WTC11 (cell line): ENCODE data around the gene NDUFA13. TPM values are rescaled to one million over a fixed set of nuclear protein-coding genes. Genes with fewer than 3 reads are reported as not detected.

ENCODE experiments used
- ATAC-seq: fragments of 200-7000 bp; cut with Tn5 transposase; 2 replicates; pipeline ENCODE4 v1.10.0; 2021; ENCODE audit warnings: mild to moderate bottlenecking, moderate library complexity
- CTCF ChIA-PET: fragments of 300-600 bp; sonication (Branson Sonifier 250); formaldehyde crosslinking; loops from one replicate; lab custom pipeline; 2021; ENCODE audit warnings: antibody characterized with exemption; lab: Charles Lee
- POLR2A ChIA-PET: fragments of 350-600 bp; sonication (Branson Sonifier 250); formaldehyde crosslinking; loops from one replicate; lab custom pipeline; 2021; ENCODE audit warnings: antibody characterized with exemption; lab: Charles Lee
- DNase-seq: peaks from one replicate; pipeline ENCODE4 v3.0.0; 2021; ENCODE audit warnings: low spot score
- H3K27ac Mint-ChIP-seq: 2 replicates; pipeline ENCODE4 v1.8.0; 2021; ENCODE audit warnings: mixed read lengths
- H3K27me3 Mint-ChIP-seq: 2 replicates; pipeline ENCODE4 v1.8.0; 2021; ENCODE audit warnings: low read depth, mild to moderate bottlenecking, moderate library complexity, mixed read lengths
- H3K36me3 Mint-ChIP-seq: 2 replicates; pipeline ENCODE4 v1.8.0; 2021; ENCODE audit warnings: mixed read lengths
- H3K4me1 Mint-ChIP-seq: 2 replicates; pipeline ENCODE4 v1.8.0; 2022; ENCODE audit warnings: mixed read lengths
- H3K4me3 Mint-ChIP-seq: 2 replicates; pipeline ENCODE4 v1.8.0; 2021; ENCODE audit warnings: mild to moderate bottlenecking, moderate library complexity, mixed read lengths
- H3K9me3 Mint-ChIP-seq: 2 replicates; pipeline ENCODE4 v1.8.0; 2021; ENCODE audit warnings: mixed read lengths
- AFF4 ChIP-seq: sonication (generic); formaldehyde crosslinking; IDR thresholded peaks from 2 replicates; pipeline ENCODE4 v1.8.1; 2023; ENCODE audit warnings: mild to moderate bottlenecking, missing genetic modification reagents, borderline replicate concordance
- ATF2 ChIP-seq: sonication (generic); formaldehyde crosslinking; IDR thresholded peaks from 2 replicates; pipeline ENCODE4 v1.8.1; 2022; ENCODE audit warnings: low read depth, missing genetic modification reagents, borderline replicate concordance
- CTCF ChIP-seq: fragments of 200-600 bp; IDR thresholded peaks from 2 replicates; pipeline ENCODE4 v1.8.0; 2022; ENCODE audit warnings: antibody characterized with exemption
- ERG ChIP-seq: fragments of 250-450 bp; sonication (Bioruptor Pico); IDR thresholded peaks from 2 replicates; pipeline ENCODE4 v1.8.0; 2021; ENCODE audit warnings: mild to moderate bottlenecking
- HMGA2 ChIP-seq: fragments of 250-450 bp; sonication (Bioruptor Pico); IDR thresholded peaks from 2 replicates; pipeline ENCODE4 v1.4.0; 2021; ENCODE audit warnings: mild to moderate bottlenecking, moderate library complexity
- IRF1 ChIP-seq: sonication (generic); formaldehyde crosslinking; IDR thresholded peaks from 2 replicates; pipeline ENCODE4 v1.8.0; 2023; ENCODE audit warnings: missing genetic modification reagents
- JAZF1 ChIP-seq: fragments of 250-450 bp; sonication (Bioruptor Pico); IDR thresholded peaks from 2 replicates; pipeline ENCODE4 v1.9.0; 2021; ENCODE audit warnings: moderate library complexity, mild to moderate bottlenecking, inconsistent platforms
- NR1H2 ChIP-seq: sonication (generic); formaldehyde crosslinking; IDR thresholded peaks from 2 replicates; pipeline ENCODE4 v1.9.0; 2021; ENCODE audit warnings: mild to moderate bottlenecking, moderate library complexity, missing genetic modification reagents
- PRRX2 ChIP-seq: fragments of 250-450 bp; sonication (Bioruptor Pico); IDR thresholded peaks from 2 replicates; pipeline ENCODE4 v1.8.0; 2021; ENCODE audit warnings: mild to moderate bottlenecking
- STAT6 ChIP-seq: sonication (generic); formaldehyde crosslinking; conservative IDR thresholded peaks from 2 replicates; pipeline ENCODE4 v1.8.1; 2023; ENCODE audit warnings: mild to moderate bottlenecking, low read depth, missing genetic modification reagents, moderate library complexity
- TCF7 ChIP-seq: sonication (generic); formaldehyde crosslinking; IDR thresholded peaks from 2 replicates; pipeline ENCODE4 v1.8.0; 2022; ENCODE audit warnings: mild to moderate bottlenecking, low read depth, missing genetic modification reagents, moderate library complexity
- ZNF121 ChIP-seq: sonication (generic); formaldehyde crosslinking; IDR thresholded peaks from 2 replicates; pipeline ENCODE4 v1.8.0; 2023; ENCODE audit warnings: missing genetic modification reagents
- ZNF138 ChIP-seq: sonication (generic); formaldehyde crosslinking; conservative IDR thresholded peaks from 2 replicates; pipeline ENCODE4 v1.8.1; 2022; ENCODE audit warnings: mild to moderate bottlenecking, moderate library complexity, missing genetic modification reagents
- ZNF263 ChIP-seq: sonication (generic); formaldehyde crosslinking; IDR thresholded peaks from 2 replicates; pipeline ENCODE4 v1.8.1; 2022; ENCODE audit warnings: low read depth, mild to moderate bottlenecking, moderate library complexity, missing genetic modification reagents
- ZNF317 ChIP-seq: sonication (generic); formaldehyde crosslinking; IDR thresholded peaks from 2 replicates; pipeline ENCODE4 v1.8.1; 2023; ENCODE audit warnings: low read depth, mild to moderate bottlenecking, moderate library complexity, missing genetic modification reagents, borderline replicate concordance
- ZNF396 ChIP-seq: fragments of 250-450 bp; sonication (Bioruptor Pico); IDR thresholded peaks from 2 replicates; pipeline ENCODE4 v1.8.0; 2021; ENCODE audit warnings: mild to moderate bottlenecking, moderate library complexity, borderline replicate concordance
- ZNF416 ChIP-seq: fragments of 250-450 bp; sonication (Bioruptor Pico); IDR thresholded peaks from 2 replicates; pipeline ENCODE4 v1.9.0; 2021; ENCODE audit warnings: mild to moderate bottlenecking, inconsistent platforms
- ZNF532 ChIP-seq: fragments of 250-450 bp; sonication (Bioruptor Pico); IDR thresholded peaks from 2 replicates; pipeline ENCODE4 v1.9.0; 2021; ENCODE audit warnings: mild to moderate bottlenecking, borderline replicate concordance
- total RNA-seq: library from RNA; stranded (reverse); gene quantifications from 3 replicates; pipeline ENCODE4 v1.2.3, GENCODE V29; 2021

Gene NDUFA13
- total RNA-seq, 1 experiment from 2014 or later, result 519 TPM

- Mint-ChIP-seq H3K27me3 (no peaks in the 10 kb centered on the region), H3K27ac (no peak overlapping the region), H3K36me3 (no peaks in the 10 kb centered on the region), H3K9me3 (no peaks in the 10 kb centered on the region), H3K4me3 (no peak overlapping the region), H3K4me1 (no peaks in the 10 kb centered on the region)
- ChIA-PET CTCF (interaction anchor here (0.6 to 9.9 kb wide), 7 partner anchors 9 to 185 kb away, joined by 3 to 408 read pairs (median 6); partner anchors contain the start of genes CILP2, GMIP and YJEFN3), POLR2A (interaction anchor here (0.6 kb wide), 1 partner anchor 52 kb away, joined by 4 read pairs; no protein-coding TSS in a partner anchor)
- DNase-seq, result no peak
- ATAC-seq, result no peak
- TF ChIP-seq ATF2 (CRISPR knock-in tag) (no peak), ZNF532 (CRISPR knock-in tag) (no peak)
These were observed 35.8 kb downstream of the NDUFA13 start for GRCh38 chr19:19551853-19552192.

GRCh38 chr19:19552798-19553197, 36.8 kb downstream of the NDUFA13 start:
- H3K27me3 Mint-ChIP-seq, result no peaks in the 10 kb centered on the region
- peak; percentile 78 for ATAC-seq
- DNase-seq, result peak; percentile 84
- H3K36me3 Mint-ChIP-seq, result no peaks in the 10 kb centered on the region
- POLR2A ChIA-PET, result interaction anchor here (1.0 kb wide), 1 partner anchor 17 kb away, joined by 3 read pairs; no protein-coding TSS in a partner anchor
- CTCF ChIA-PET, result interaction anchor here (0.7 to 9.9 kb wide), 34 partner anchors 9 to 328 kb away, joined by 3 to 408 read pairs (median 4); partner anchors contain the start of genes CILP2, GMIP, LPAR2 and NDUFA13
- H3K4me3 Mint-ChIP-seq, result no peak overlapping the region
- H3K27ac Mint-ChIP-seq, result no peak overlapping the region
- H3K4me1 Mint-ChIP-seq, result no peaks in the 10 kb centered on the region
- H3K9me3 Mint-ChIP-seq, result no peaks in the 10 kb centered on the region
- no peak for TF ChIP-seq ZNF138
- TF ChIP-seq JAZF1 (CRISPR knock-in tag), result no peak
- no peak for TF ChIP-seq NR1H2 (CRISPR knock-in tag)
- 0 out of 2 replicates have a peak, but pooled peaks have one; percentile 86 for TF ChIP-seq ZNF396 (CRISPR knock-in tag)
- no peak for TF ChIP-seq ZNF416 (CRISPR knock-in tag)
- no peak for TF ChIP-seq STAT6 (CRISPR knock-in tag)
- TF ChIP-seq ERG (CRISPR knock-in tag), result peak; percentile 65; the same call in 1 of the 2 replicates
- TF ChIP-seq ZNF263 (CRISPR knock-in tag), result no peak
- peak; percentile 100 for TF ChIP-seq ZNF121
- no peak for TF ChIP-seq IRF1
- TF ChIP-seq TCF7 (CRISPR knock-in tag), result no peak
- no peak for TF ChIP-seq ZNF317 (CRISPR knock-in tag)
- no peak for TF ChIP-seq AFF4 (CRISPR knock-in tag)
- TF ChIP-seq HMGA2 (CRISPR knock-in tag), result no peak
- TF ChIP-seq PRRX2, result 0 out of 2 replicates have a peak, but pooled peaks have one; percentile 58
- TF ChIP-seq CTCF, result peak; percentile 85
